Cortex of kidney (tissue), 1 donor: ENCODE measurements around the gene POLR1A.

ENCODE experiments used
- DNase-seq: peaks from one replicate; lab custom pipeline; 2025; lab: John Stamatoyannopoulos, UW

POLR1A gene

GRCh38 chr2:86064006-86064405 lies 41.7 kb downstream of the POLR1A start:
- no peak for DNase-seq

DNA sequence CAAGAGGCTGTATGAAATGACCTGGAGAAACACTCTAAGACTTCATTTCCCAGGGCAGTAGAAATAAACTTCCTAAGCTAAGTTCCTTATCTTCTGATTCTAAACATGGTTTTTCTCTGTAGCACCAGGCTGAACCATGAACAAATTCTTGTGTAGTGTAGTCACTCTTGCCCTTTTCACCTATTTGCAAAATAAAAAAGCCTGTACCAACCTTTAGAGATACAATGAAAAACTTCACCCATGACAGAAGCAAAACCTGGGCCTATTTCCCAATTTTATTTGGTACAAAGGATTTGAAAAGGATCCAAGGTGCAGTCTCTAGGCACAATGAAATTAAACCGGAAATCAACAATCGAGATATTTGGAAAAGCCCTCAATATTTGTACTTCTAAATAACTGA lies 43.6 kb downstream of the POLR1A start:
- DNase-seq = no peak

DNA sequence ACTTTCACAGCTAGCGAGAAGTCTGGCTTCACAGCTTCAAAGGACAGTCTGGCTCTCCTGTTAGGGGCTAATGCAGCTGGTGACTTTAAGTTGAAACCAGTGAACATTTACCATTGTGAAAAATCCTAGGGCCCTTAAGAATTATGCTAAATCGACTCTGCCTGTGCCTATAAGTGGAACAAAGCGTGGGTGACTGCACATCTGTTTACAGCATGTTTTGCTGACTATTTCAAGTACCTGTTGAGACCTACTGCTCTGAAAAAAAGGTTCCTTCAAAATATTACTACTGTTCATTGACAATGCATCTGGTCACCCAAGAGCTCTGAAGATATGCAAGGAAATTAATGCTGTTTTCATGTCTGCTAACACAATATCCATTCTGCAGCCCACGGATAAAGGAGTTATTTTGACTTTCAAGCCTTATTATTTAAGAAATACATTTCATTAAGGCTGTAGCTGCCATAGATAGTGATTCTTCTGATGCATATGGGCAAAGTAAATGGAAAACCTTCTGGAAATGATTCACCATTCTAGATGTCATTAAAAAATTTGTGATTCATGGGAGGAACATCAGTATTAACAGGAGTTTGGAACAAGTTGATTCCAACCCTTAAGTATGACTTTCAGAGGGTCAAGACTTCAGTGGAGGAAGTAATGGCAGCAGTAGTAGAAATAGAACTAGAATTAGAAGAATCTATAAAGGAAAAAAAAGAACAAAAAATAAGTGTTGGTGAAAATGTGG lies 48.9 kb downstream of the POLR1A start:
- no peak for DNase-seq

DNA sequence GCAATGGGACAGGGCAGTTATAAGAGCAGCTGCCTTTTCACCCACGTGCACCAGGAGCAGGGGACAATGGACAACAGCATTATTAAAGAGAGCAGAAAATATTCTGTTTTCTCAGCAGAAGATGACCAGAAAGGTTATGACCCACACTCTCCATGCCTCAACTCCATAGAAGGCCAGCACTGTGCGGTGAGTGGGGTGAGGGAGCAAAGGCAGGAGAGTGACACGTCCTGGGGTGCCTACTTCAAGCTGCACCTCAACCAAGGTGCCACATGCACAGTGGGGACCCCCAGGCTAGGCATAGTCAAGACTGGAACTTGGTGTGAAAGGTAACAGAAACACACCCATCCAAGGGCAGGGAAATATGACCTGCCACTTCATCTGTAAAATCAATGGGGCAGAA lies 50.4 kb downstream of the POLR1A start:
- no peak for DNase-seq

- no peak for DNase-seq
These were observed 51.1 kb downstream of the POLR1A start for GRCh38 chr2:86054535-86055082.

DNA sequence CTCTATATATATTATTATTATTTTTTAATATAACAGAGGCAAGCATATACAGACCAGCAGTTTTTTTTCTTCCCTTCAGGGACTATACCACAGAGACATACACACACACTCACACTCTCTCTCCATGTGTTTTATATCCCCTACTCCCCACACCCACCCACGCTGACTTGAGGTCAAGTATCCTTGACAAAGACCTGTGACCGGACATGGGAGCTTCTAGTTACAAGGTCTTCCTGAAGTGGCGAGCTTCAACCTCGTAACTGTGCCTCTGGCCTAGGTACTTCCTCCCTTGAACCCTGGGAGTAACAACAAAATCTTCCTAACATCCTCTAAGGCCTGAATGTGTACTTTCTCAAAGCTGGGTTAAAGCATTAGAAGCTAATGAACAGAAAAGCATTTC lies 52.5 kb downstream of the POLR1A start:
- no peak for DNase-seq

- DNase-seq = no peak
These were observed 53.0 kb downstream of the POLR1A start for GRCh38 chr2:86052676-86053075.

- DNase-seq = no peak
These were observed 53.4 kb downstream of the POLR1A start for GRCh38 chr2:86052265-86052664.

DNA sequence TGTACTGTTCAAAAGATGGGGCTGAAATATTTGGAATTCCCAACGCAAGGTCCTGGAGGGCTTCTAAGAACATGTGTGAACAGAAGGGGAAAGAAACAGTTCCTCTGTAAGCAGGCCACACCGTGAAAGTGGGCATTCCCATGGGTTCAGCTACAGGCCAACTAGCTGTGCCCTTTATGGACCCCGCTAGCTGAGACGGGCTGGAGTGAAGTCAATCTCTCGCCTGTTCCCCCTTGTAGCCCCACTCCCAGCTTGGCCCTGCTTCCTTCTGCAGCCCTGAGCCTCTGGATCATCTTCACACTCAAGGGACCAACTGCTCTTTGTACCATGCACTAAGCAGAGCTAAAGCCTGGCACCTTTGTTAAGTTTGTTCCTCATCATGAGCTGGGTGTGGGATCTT lies 55.4 kb downstream of the POLR1A start:
- DNase-seq = no peak

DNA sequence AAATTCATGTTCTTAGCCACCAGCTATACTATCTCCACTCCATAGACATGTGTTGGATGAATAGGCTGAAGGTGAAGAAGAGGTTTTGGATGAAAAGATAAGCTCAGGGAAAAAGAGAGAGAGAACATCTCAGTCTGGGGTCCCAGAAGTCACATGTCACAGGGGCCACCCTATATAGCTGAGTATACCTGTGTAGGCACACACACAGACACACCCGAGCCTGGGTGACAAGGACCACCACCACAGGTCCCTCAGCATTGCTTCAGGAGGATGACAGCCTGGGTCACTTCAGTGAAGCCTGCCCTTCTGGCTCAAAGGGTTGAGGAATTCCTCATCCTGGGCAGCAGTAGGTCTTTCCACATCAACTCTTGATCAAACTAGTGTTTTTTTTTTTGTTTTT lies 56.2 kb downstream of the POLR1A start:
- no peak for DNase-seq

GRCh38 chr2:86048888-86049287 lies 56.8 kb downstream of the POLR1A start:
- DNase-seq = no peak

DNA sequence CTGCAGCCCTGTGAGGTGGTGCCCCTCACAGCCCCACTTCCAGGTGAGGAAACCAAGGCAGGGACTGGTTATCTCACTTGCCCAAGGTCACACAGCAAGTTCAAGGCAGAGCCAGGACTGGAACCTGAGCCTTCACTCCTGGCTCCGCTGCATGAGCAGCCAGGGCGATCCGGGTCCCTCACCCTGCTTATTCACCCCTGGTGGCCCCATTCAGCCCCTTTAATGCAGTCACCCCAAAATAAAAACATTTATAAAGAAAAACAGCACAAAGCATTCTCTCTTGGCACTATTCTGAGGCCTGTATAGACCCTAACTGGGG lies 57.3 kb downstream of the POLR1A start:
- no peak for DNase-seq

GRCh38 chr2:86047575-86048382 lies 57.9 kb downstream of the POLR1A start:
- DNase-seq = no peak

- no peak for DNase-seq
These were observed 60.1 kb downstream of the POLR1A start for GRCh38 chr2:86045541-86045940.

DNA sequence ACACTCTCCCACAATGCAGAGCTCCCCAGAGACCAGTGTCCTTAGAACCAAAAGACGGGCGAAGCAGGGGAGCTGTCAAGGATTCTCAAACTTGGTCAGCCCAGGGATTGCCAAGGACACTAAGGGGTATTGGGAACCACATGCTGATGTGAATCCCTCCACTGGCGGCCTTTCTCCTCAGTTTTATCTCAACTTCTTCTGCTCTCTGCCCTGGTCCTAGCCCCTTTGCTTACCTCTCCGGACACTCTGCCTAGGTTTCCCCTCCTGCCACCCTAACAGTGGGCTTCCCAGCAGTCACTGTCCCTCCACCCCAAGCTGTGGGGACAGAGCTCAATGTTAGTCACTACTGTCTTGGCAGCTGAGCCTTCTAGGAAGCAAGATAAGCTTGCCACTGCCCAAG lies 61.1 kb downstream of the POLR1A start:
- no peak for DNase-seq

DNA sequence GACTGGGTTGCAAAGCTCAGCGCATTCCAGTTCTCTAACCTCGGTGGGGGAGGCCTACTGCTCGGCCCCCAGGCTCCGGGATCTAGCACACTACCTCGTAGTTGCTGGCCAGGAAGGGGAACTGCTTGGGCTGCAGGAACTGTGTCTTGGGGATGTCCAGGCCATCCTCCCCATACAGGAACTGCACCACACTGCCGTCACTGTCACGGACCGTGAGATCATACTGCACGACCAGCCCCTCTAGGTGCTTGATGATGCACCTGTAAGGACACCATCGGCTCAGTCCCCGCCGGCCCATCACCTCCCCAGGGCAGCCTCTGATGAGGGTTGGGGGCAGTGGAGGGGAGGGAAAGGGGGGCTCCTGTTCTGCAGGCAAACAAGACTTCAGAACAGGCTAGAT lies 61.6 kb downstream of the POLR1A start:
- DNase-seq = no peak

GRCh38 chr2:86042256-86043168 lies 63.2 kb downstream of the POLR1A start:
- DNase-seq = no peak

GRCh38 chr2:86039963-86040655 lies 65.6 kb downstream of the POLR1A start:
- no peak for DNase-seq

- no peak for DNase-seq
These were observed 66.3 kb downstream of the POLR1A start for GRCh38 chr2:86039178-86039962.

- no peak for DNase-seq
These were observed 67.2 kb downstream of the POLR1A start for GRCh38 chr2:86038291-86039081.
